Tibial artery (tissue), 4 donors: Measurements from ENCODE around the gene LPAR5.

Source experiments
- DNase-seq, 2 donors: peaks; one replicate each; pipeline ENCODE4 v3.0.0-alpha.2; 2019
- H3K27ac ChIP-seq, 2 donors: fragments of 200-600 bp; sonication (generic) in 1 of 2; 1 replicate in 1 of 2; 2 replicates in 1 of 2; pipeline ENCODE4 v1.5.1; 2018 to 2019; ENCODE audit warnings: mild to moderate bottlenecking in 1 of 2
- H3K27me3 ChIP-seq, 2 donors: fragments of 200-600 bp; sonication (generic) in 1 of 2; one replicate each; pipeline versions ENCODE4 v1.5.1 to v1.6.0; 2016 to 2019
- H3K36me3 ChIP-seq, 3 donors: fragments of 200-600 bp; sonication (generic) in 2 of 3; one replicate each; pipeline ENCODE4 v1.5.1; 2016 to 2019; ENCODE audit warnings: mild to moderate bottlenecking in 2 of 3
- H3K4me1 ChIP-seq, 4 donors: fragments of 200-600 bp; sonication (generic) in 2 of 4; 1 replicate in 3 of 4; 2 replicates in 1 of 4; pipeline ENCODE4 v1.5.1; 2016 to 2019
- H3K4me3 ChIP-seq, 2 donors: fragments of 200-600 bp; sonication (generic) in 1 of 2; 1 replicate in 1 of 2; 2 replicates in 1 of 2; pipeline ENCODE4 v1.5.1; 2018 to 2019; ENCODE audit warnings: mild to moderate bottlenecking in 2 of 2
- H3K9me3 ChIP-seq, 3 donors: fragments of 200-600 bp; sonication (generic) in 1 of 3; one replicate each; pipeline ENCODE4 v1.5.1; 2016 to 2019
- CTCF ChIP-seq, 2 experiments: fragments of 200-600 bp in 1 of 2; fragments of 450-650 bp in 1 of 2; IDR thresholded peaks; one replicate each; pipeline ENCODE4 v1.5.1; 2017 to 2019; ENCODE audit warnings: antibody characterized with exemption in 2 of 2, mild to moderate bottlenecking in 1 of 2, moderate library complexity in 1 of 2
- intact Hi-C: fragments of 100-400 bp; cut with DNase I; formaldehyde crosslinking; loops from one replicate; pipeline ENCODE4 v1.15.0; 2023; ENCODE audit warnings: low total_unique reads

The LPAR5 gene

GRCh38 chr12:6618483-6619225, 17.1 kb downstream of the LPAR5 start:
- Histone ChIP-seq H3K36me3 (no peaks in the 10 kb centered on the region), H3K4me1 (peaks cover 0 to 17% (median 11%) of the 10 kb centered on the region in 4 donors), H3K9me3 (no peaks in the 10 kb centered on the region), H3K27ac (no peak overlapping the region), H3K4me3 (no peak overlapping the region), H3K27me3 (peaks cover 0 to 18% of the 10 kb centered on the region in 2 donors)
- TF ChIP-seq CTCF (IDR thresholded peaks at IDR 0.05) = no peak
- intact Hi-C loops = loop anchor here (10.0 kb wide), 2 partner anchors 46 to 156 kb away; partner anchors contain the start of genes ING4 and LAG3
- DNase-seq = no peak

- H3K9me3 ChIP-seq = no peaks in the 10 kb centered on the region
- no peak overlapping the region for H3K4me3 ChIP-seq
- DNase-seq = no peak
- H3K27ac ChIP-seq = peak overlapping the region; percentile 15 to 98
- TF ChIP-seq CTCF (IDR thresholded peaks at IDR 0.05) = no peak
- no peaks in the 10 kb centered on the region for H3K36me3 ChIP-seq
- H3K4me1 ChIP-seq = peaks cover 0 to 42% (median 32%) of the 10 kb centered on the region in 4 donors
- peaks cover 0 to 13% of the 10 kb centered on the region in 2 donors for H3K27me3 ChIP-seq
- intact Hi-C loops = loop anchor here (2.0 to 10.0 kb wide), 3 partner anchors 49 to 159 kb away; partner anchors contain the start of genes ING4, LAG3 and ZNF384
Measured at GRCh38 chr12:6615802-6616201, 20.0 kb downstream of the LPAR5 start.

- Histone ChIP-seq H3K9me3 (no peaks in the 10 kb centered on the region), H3K4me1 (peaks cover 0 to 36% (median 28%) of the 10 kb centered on the region in 4 donors), H3K27ac (peak overlapping the region; percentile 92 to 98), H3K4me3 (no peak overlapping the region), H3K36me3 (no peaks in the 10 kb centered on the region), H3K27me3 (peaks cover 0 to 2% of the 10 kb centered on the region in 2 donors)
- TF ChIP-seq CTCF (IDR thresholded peaks at IDR 0.05) = no peak
- intact Hi-C loops = loop anchor here (2.0 to 10.0 kb wide), 4 partner anchors 50 to 238 kb away; partner anchors contain the start of genes CDCA3, ING4, LAG3 and USP5
- no peak for DNase-seq
Measured at GRCh38 chr12:6614513-6615172, 21.1 kb downstream of the LPAR5 start.

- TF ChIP-seq CTCF (IDR thresholded peaks at IDR 0.05) = no peak
- DNase-seq = peak; percentile 95 to 98
- Histone ChIP-seq H3K4me3 (peak overlapping the region in 1 of 2 donors; percentile 34), H3K9me3 (no peaks in the 10 kb centered on the region), H3K4me1 (peaks cover 0 to 36% (median 28%) of the 10 kb centered on the region in 4 donors), H3K27ac (peak overlapping the region; percentile 92 to 98), H3K36me3 (no peaks in the 10 kb centered on the region), H3K27me3 (no peaks in the 10 kb centered on the region)
- intact Hi-C loops = loop anchor here (2.0 to 10.0 kb wide), 4 partner anchors 51 to 238 kb away; partner anchors contain the start of genes CDCA3, ING4, LAG3 and USP5
Measured at GRCh38 chr12:6613776-6614512, 21.8 kb downstream of the LPAR5 start.
